Right forelimb (tissue), 1 donor: Measurements from ENCODE around the gene TBC1D8B.

Experiments
- DNase-seq: peaks from one replicate; pipeline ENCODE4 v3.0.0-alpha.2; 2018

TBC1D8B gene

DNA sequence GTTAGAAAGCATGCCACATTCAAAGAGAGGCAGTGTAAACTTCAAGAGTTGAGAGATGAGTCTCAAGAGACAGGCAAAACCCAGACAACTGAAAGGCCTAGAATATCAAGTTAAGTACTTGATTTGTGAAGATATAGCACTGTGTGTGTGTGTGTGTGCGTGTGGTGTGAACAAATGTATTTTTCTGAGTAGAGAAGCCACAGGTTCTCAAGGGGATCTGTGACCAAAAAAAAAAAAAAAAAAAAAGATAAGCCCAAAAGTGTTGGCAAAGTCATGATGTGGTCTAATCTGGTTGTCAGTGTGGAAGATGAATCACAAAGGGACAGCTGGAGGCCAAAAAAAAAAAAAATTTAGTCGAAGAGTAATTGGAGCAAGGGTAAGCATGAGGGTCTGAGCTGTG is 96.8 kb downstream of the TBC1D8B start:
- DNase-seq = no peak

DNA sequence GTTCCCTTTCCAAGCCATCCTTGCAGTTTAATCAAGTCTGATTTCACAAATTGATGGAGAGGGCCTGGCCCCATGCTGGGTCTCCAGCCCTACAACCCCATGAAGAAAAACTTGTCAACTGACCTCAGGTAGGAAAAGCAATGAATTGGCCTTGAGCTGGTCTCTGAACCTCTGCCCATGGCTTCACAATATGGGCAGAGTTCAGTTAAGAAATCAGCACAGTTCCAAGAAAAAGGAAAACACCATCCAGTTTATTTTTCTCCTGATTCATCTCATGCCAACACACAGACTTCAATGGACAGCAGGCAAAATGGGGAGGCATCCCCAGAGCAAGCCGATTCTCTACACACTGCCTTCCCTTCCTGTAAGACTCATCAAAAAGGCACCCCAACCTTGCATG is 97.4 kb downstream of the TBC1D8B start:
- DNase-seq = no peak

- no peak for DNase-seq
These were observed 98.9 kb downstream of the TBC1D8B start for GRCh38 chrX:106901341-106901740.

- no peak for DNase-seq
These were observed 99.3 kb downstream of the TBC1D8B start for GRCh38 chrX:106901781-106902219.

- DNase-seq = no peak
These were observed 100.2 kb downstream of the TBC1D8B start for GRCh38 chrX:106902684-106903083.

DNA sequence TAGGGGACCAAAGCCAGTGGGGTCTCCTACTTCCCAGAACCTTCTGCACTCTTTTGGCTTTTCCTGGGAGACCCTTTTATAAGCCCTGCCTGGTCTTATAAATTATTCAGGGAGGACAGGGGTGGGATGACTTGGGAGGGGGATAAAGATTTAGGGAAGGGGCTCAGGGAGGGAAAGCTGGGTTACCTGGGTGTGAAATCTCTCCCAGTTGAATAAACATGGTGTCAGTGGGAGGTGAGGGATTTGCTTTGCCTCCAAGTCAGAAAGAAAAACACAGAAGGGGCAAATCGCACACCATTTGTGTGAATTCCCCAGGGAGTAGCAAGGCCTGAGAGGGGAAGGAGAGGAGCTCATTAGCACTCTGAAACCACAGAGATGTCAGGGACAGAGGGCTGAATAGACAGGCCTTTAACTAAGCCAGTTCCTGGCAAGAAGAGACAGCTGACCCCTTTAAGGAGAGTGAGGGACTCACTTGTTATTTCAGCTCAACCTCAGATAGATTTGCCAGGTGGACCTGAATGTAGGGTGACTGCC is 100.9 kb downstream of the TBC1D8B start, which contains the start of gene RIPPLY1:
Gene RIPPLY1 (minus strand): TSS at position 51 of the 534 bp plus-strand sequence. CDS start 54 bp downstream, outside the sequence.
- DNase-seq = no peak

GRCh38 chrX:106903856-106904528 is 101.5 kb downstream of the TBC1D8B start:
- no peak for DNase-seq

- no peak for DNase-seq
These were observed 102.7 kb downstream of the TBC1D8B start for GRCh38 chrX:106905064-106905708.

DNA sequence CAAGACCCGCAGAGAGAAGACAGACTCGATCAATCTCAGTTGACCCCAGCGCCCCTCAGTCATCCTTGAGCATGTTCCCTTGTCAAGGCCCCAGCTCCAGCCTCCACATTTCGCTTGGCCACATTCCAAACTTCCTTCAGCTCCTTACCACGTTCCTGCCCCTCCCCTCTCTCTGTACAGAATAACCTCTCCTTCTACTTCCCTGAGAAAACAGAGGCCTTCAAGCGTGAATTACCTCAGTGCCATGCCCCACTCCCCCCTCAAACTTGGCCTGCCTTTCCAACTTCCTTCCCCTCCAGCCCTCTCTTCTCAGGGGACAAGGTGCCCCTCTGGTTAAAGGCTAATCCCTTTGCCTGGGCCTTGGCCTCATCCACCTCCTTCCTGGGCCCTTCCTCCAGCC is 103.9 kb downstream of the TBC1D8B start:
- DNase-seq = no peak

GRCh38 chrX:106912864-106913263 is 110.4 kb downstream of the TBC1D8B start:
- no peak for DNase-seq

DNA sequence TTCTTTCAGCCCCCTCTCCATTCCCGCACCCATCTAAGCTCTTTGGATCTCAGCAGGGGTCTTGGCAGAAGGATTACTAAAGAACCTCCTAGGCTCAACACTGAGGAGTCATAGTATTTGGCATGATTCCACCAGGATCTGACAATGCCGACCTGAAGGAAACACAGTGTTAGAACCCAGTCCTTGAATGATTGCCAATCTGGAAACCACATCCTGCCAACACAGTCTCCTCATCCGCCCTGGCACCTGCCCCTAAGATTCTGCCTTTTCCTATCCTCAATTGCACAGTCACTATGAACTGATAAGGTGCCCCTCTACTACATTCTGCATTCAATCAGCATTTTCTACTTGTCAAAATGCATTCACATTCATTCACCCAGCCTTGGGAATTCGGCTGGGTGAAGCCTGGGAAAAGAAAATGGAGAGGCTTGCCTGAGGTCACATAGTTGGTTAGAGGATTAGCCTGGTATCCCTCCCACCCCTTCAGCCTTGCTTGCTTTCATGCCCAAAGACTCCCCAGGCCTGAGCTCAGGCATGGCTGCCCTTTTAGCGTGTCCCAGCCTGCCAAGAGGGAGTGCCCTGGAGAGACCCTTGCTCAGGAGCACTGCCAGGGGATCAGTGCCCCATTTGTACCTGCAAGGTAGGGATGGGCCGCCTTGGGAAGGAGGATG is 115.5 kb downstream of the TBC1D8B start:
- DNase-seq = no peak

GRCh38 chrX:106919932-106920452 is 117.5 kb downstream of the TBC1D8B start, which contains the start of gene CLDN2:
Gene CLDN2 (plus strand): TSS chrX:106920402. CDS start chrX:106928229, 7,827 bp downstream.
- DNase-seq = no peak

DNA sequence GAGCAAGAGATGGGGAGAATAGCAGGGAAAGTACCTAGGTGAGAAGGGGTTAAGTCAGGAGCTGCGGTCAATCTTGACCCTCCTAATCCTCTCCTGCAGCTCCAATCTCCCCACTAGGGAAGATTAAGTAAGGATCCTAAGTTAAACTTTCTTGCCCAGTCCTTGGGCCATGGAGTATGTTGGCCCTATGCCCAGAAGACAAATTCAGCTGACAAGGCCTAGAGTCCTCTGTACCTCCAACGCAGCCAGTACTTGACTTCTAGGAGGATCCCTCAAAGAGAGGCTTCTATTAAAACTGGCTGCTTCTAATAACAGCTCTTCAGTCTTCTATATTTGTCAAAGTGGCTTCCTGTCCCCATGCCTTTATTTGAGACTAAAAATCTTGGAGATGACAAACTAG is 119.2 kb downstream of the TBC1D8B start:
- DNase-seq = no peak
